ENCODE results near the gene JAK1. TPM values are rescaled to one million over a fixed set of nuclear protein-coding genes. Genes with fewer than 3 reads are reported as not detected.

JAK1 gene
- total RNA-seq, 4 donors from 2014 or later = 121 to 241 (median 165) TPM

GRCh38 chr1:64928325-64928724 is 38.0 kb downstream of the JAK1 start:
- Histone ChIP-seq H3K36me3 (no peaks in the 10 kb centered on the region), H3K4me1 (peaks cover 59 to 75% of the 10 kb centered on the region in 2 donors), H3K4me3 (no peak overlapping the region), H3K9me3 (no peaks in the 10 kb centered on the region), H3K27ac (no peak overlapping the region), H3K27me3 (no peaks in the 10 kb centered on the region)
- no peak for DNase-seq
- ATAC-seq = no peak
- intact Hi-C loops (cut with DNase I; ENCODE audit: low total_unique reads) = no loop called here
- in situ Hi-C loops (cut with MboI; ENCODE audit: low sequenced_read_pairs in 4 of 4) = no loop called here
- TF ChIP-seq POLR2A (IDR thresholded peaks at IDR 0.05) (no peak), CTCF (IDR thresholded peaks at IDR 0.05 in 4 of 5, conservative IDR thresholded peaks at IDR 0.05 in 1 of 5) (no peak)

GRCh38 chr1:64925594-64925993 is 40.8 kb downstream of the JAK1 start:
- DNase-seq (no peak), ATAC-seq (no peak)
- intact Hi-C loops (cut with DNase I; ENCODE audit: low total_unique reads) = no loop called here
- Histone ChIP-seq H3K9me3 (no peaks in the 10 kb centered on the region), H3K36me3 (no peaks in the 10 kb centered on the region), H3K27me3 (no peaks in the 10 kb centered on the region), H3K27ac (no peak overlapping the region), H3K4me1 (peaks cover 72 to 84% of the 10 kb centered on the region in 2 donors), H3K4me3 (no peak overlapping the region)
- in situ Hi-C loops (cut with MboI; ENCODE audit: low sequenced_read_pairs in 4 of 4) = no loop called here
- TF ChIP-seq POLR2A (IDR thresholded peaks at IDR 0.05) (no peak), CTCF (IDR thresholded peaks at IDR 0.05 in 4 of 5, conservative IDR thresholded peaks at IDR 0.05 in 1 of 5) (no peak)

DNA sequence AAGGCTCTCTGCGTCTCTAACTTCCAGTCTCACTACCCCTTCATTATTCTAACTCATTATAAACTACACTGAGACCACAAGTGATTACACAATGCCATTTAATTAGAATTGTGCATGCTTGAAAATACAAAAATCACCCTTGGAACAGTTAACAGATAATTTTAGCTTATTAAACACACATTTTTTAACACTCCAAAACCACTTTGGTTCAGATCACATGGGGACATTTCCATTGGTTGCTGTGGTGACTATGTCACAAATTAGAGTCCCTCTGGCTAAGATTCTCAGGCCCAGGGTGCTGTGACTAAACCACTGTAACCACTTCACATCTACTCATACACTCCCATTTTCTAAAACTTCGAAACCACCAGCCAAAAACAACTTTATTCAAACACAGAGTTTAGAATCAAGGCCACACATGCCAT is 43.0 kb downstream of the JAK1 start:
- intact Hi-C loops (cut with DNase I; ENCODE audit: low total_unique reads) = no loop called here
- peaks cover 70 to 79% of the 10 kb centered on the region in 2 donors for H3K4me1 ChIP-seq
- DNase-seq = no peak

GRCh38 chr1:64922336-64922735 is 44.0 kb downstream of the JAK1 start:
- intact Hi-C loops (cut with DNase I; ENCODE audit: low total_unique reads) = no loop called here
- DNase-seq = no peak

More for the DNA sequence above, 43.0 kb downstream of the JAK1 start:
- Histone ChIP-seq H3K27me3 (no peaks in the 10 kb centered on the region), H3K4me3 (no peak overlapping the region), H3K9me3 (no peaks in the 10 kb centered on the region), H3K36me3 (no peaks in the 10 kb centered on the region), H3K27ac (no peak overlapping the region)
- no peak for TF ChIP-seq CTCF (IDR thresholded peaks at IDR 0.05 in 4 of 5, conservative IDR thresholded peaks at IDR 0.05 in 1 of 5)
- no peak for TF ChIP-seq POLR2A (IDR thresholded peaks at IDR 0.05)
- no peak for ATAC-seq
- in situ Hi-C loops (cut with MboI; ENCODE audit: low sequenced_read_pairs in 4 of 4) = no loop called here

More at GRCh38 chr1:64922336-64922735, 44.0 kb downstream of the JAK1 start:
- TF ChIP-seq CTCF (IDR thresholded peaks at IDR 0.05 in 4 of 5, conservative IDR thresholded peaks at IDR 0.05 in 1 of 5) (no peak), POLR2A (IDR thresholded peaks at IDR 0.05) (no peak)
- in situ Hi-C loops (cut with MboI; ENCODE audit: low sequenced_read_pairs in 4 of 4) = no loop called here
- Histone ChIP-seq H3K9me3 (no peaks in the 10 kb centered on the region), H3K4me3 (no peak overlapping the region), H3K36me3 (no peaks in the 10 kb centered on the region), H3K27ac (no peak overlapping the region), H3K4me1 (peaks cover 70 to 81% of the 10 kb centered on the region in 2 donors), H3K27me3 (no peaks in the 10 kb centered on the region)
- no peak for ATAC-seq

Measured in gastrocnemius medialis (tissue), 4 donors.